IPS-18c (cell line): ENCODE results near the gene MARCHF9.

ENCODE experiments used
- H3K4me3 ChIP-seq: 2 replicates; pipeline ENCODE4 v1.7.0; 2013; ENCODE audit warnings: low read depth, mild to moderate bottlenecking, low read length, moderate library complexity; ENCODE audit not compliant: insufficient read depth
- H3K9me3 ChIP-seq: one replicate; pipeline ENCODE4 v1.6.1; 2013; ENCODE audit warnings: mild to moderate bottlenecking, low read length, moderate library complexity; ENCODE audit not compliant: control insufficient read depth, insufficient read depth

Gene MARCHF9

DNA sequence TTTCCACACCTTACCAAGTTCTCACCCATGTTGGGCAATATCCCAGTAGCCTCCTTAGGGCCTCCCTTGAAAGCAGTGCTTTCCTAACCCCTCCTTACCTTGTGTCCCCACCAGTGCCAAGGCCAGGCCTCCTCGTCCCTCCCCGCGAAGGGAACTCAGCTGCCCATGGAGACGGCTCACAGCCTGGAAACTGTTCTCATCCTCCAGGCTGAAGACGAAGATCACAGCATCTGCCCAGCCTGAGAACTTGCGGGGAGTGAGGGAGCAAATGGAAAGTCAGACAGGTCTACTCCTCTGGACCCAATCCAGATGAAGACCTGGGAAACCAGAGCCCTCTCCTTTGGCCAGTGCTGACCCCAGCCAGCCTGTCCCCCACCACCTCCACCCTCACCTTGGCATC lies 21.0 kb upstream of the MARCHF9 start:
- Histone ChIP-seq H3K9me3 (no peaks in the 10 kb centered on the region), H3K4me3 (no peak overlapping the region)

DNA sequence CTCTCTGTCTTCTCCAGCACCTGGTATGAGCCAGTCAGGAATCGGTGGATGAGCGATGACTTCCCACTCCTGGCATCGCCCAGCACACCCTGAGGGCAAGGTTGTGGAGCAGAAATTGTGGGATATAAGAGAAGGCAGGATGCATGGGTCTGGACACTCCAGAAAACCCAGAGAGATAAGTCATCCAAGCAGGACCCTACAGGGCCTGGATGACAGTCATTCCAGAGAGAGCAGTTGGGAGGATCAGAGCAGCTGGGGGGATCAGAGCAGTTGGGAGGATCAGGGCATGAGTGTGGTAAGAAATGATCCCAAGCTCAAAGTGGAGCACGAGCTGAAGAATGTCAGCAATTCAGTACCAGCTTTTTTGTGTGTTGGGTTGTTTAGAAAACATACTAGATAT lies 20.3 kb upstream of the MARCHF9 start:
- Histone ChIP-seq H3K9me3 (no peaks in the 10 kb centered on the region), H3K4me3 (no peak overlapping the region)

DNA sequence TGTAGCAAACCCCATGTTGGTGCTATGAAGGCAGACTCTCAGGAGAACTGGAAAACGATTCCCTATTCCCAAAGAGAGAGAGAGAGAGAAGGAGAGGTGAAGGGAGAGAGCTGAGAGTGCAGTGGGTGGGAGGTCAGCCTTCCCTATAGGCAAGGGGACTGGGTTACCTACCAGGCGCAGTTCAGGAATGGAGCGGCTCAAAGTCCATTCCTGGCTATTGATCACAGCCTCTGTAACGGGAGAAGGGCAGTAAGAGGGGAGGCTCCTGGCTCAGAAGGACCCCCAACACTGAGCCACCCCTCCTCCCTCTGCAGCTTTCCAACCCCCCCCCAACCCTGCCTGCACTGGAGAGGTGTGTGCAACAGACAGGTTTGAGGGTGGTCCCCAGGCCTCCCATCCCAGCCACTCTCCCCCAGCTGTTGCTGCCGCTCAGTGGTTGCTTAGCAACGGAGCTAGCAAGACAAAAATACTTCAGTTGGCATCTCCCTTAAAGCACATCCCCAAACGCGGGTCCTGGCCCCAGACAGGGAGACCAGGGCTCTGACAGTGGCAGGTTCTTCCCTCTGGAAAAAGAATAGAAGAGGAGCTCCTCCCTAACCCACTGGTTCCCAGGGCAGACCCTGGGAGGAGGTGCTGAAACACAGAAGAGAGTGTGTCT lies 19.6 kb upstream of the MARCHF9 start:
- H3K4me3 ChIP-seq = no peak overlapping the region

DNA sequence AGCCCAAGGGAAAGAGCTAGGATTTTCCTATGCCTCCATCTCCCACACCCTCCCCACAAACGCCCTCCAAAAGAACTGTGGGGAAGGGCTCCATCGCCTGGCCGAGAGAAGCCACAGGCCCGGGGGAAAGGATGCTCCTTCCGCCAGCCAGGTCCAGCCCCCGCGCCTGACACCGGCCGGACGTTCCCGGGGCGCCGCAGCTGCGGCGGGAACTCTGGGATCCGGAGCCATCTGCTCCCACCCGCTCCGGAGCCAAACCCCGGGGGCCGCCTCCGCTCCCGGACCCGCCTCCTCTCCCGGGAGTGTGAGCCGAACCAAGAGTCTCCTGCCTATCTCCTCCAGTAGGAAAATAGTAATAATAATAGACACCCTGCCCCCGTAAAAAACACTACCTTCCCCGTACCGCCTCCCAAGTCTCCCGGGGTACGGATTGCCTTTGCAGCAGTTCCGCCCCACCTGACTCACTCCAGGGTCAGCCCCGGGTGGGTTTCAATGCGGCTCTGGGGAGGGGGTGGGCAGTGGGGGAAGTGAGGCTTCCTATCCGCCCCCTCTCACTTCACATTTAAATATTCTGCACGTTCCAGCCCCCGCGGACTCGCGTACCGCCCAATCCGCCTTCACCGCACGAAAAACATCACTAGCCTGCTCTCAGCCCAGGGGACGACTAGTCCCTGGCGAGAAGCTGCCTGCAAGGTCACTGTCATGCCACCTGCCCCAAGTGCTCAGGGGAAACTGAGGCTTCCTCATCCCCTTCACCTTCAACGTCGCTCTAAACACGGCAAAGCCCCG lies 18.8 kb upstream of the MARCHF9 start:
- H3K9me3 ChIP-seq = no peaks in the 10 kb centered on the region
- H3K4me3 ChIP-seq = peak overlapping the region; percentile 53

More for the DNA sequence above, 19.6 kb upstream of the MARCHF9 start:
- H3K9me3 ChIP-seq = no peaks in the 10 kb centered on the region

DNA sequence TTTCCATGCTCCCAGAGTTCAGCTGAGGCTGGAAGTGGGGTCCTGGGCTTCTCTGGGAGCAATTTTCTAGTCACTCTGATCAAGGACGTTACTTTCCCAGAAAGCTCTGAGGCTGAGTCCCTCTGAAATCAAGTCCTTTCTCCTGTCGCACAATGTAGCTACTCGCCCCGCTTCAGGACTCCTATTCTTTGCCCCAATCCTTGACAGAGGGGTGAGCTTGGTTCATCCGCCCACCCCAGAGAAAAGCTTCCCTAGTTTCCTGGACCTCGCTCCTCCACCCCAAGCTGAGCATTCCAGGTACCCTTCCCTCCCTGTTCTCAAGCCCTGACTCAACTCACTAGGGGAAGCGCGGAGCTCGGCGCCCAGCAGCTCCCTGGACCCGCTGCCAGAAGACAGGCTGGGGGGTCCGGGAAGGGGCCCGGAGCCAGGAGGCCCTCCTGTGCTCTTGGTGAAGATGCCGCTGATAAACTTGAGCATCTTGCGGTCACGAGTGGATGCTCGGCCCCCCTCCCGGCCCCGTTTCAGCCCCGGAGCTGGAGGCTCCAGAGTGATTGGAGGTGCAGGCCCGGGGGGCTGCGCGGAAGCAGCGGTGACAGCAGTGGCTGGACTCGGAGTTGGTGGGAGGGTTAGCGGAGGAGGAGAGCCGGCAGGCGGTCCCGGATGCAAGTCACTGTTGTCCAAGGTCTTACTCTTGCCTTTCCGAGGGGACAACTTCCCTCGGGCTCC lies 18.0 kb upstream of the MARCHF9 start:
- H3K9me3 ChIP-seq = no peaks in the 10 kb centered on the region
- H3K4me3 ChIP-seq = peak overlapping the region; percentile 53

DNA sequence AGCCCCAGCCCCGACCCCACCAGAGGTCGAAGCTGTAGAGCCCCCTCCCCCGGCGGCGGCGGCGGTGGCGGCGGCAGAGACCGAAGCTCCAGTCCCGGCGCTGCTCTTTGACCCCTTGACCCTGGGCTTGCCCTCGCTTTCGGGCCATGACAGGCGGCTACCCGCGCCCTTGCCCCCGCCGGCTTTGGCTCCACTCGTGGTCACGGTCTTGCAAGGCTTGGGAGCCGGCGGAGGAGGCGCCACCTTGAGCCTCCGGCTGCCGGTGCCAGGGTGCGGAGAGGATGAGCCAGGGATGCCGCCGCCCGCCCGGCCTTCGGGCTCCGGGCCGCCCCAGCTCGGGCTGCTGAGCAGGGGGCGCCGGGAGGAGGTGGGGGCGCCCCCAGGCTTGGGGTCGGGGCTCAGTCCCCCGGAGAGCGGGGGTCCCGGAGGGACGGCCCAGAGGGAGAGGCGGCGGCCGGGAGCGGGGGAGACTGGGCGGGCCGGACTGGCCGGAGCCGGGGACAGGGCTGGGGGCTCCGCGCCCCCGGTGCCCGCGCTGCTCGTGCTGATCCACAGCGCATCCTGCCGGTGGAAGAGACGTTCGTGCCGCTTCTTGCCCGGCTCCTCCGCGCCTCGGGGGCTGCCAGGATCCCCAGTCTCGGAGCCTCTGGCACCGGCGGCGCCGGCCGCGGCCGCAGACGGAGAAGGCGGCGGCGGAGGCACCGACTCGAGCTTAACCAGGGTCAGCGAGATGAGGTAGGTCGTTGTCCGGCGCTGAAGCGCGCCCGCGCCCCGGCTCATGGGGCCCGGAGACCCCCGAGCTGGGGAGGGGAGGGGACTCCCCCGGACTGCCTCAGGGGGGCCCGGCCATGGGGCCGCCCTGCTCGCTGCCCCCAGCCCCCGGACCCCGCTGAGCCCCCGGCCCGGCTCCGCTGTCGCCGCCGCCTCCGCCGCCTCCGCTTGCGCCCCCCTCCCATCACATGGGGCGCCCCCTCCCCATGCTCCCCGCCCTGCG lies 17.1 kb upstream of the MARCHF9 start:
- H3K4me3 ChIP-seq = peak overlapping the region; percentile 53
- H3K9me3 ChIP-seq = no peaks in the 10 kb centered on the region

DNA sequence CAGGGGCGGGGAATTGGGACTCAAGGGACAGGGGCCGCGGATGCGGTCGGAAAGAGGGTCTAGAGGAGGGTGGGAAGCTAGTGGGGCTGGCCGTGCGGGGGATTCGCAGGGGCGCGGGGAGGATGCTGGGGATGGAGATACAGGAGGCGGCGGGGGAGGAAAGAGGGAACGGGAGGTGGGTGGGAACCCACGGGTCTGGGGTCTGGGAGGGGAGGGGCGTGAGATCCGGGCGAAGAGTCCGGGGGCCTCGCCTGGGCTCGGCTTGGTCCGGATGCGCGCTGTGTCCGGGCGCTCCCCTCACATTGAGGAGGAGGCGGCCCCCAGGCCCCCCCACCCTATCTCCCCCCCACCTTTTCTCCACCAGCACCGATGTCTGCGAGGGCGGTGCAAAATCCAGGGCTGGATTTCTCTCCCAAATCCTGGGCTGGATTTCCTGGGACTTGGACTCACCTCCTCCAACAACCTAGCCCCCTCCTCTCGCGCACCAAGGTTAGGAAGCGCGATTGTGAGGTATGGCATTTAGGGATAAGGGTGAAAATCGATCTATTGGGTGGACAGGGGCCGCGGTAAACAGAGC lies 16.2 kb upstream of the MARCHF9 start, which contains the start of gene AGAP2:
Gene AGAP2, minus strand, starts transcription at position 82 of the 577 bp plus-strand sequence. CDS start 496 bp downstream, outside the sequence.
- no peaks in the 10 kb centered on the region for H3K9me3 ChIP-seq
- peak within 1 kb of the TSS; percentile 53 for H3K4me3 ChIP-seq

DNA sequence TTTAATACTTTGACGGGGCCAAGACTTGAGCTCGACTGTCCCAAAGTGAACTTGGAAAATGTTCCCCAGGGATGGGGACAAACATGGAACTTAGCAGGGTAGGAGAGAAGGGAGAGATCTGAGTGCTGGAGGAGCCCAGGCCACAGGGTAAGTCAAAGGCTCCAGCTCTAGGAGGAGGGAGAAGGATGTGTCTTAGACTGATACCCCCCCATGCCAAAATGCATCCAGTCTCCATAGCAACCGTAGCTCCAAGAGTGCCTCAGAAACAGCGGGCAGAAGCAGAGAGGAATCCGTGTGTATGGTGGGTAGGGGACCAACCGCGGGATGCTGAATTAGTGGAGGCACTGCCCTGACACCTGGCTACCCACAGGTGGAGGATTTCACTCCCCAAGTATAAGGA lies 15.5 kb upstream of the MARCHF9 start:
- Histone ChIP-seq H3K4me3 (no peak overlapping the region), H3K9me3 (no peaks in the 10 kb centered on the region)

DNA sequence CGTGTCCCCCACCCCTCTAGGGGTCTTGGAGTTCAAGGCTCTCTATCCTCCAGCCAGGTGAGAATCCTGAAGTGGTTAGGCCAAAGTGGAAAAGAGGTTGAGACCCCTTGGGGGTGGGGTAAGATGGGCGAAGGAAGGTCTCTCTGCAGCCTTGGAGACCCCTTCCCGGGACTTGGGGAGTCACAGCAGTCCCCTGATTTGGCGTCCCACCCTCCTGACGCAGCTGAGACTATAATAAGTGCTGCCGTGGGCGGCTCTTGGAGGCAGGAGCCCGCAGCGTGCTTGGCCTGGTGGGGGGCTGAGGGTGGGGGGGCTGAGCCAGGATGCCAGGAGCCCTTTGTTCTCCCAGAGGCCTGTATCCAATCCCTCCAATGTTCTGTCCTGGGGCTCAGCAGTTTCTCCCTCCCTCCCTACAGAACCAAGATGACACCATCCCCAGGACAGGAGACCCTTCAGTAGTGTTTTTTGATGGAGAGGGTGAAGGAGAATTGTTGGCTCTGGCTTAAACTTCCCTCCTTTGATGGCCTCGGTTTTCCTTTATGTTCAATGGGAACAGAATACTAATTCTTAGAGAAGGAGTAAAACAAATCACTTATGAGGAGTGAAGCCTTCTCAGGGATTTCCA lies 14.9 kb upstream of the MARCHF9 start:
- Histone ChIP-seq H3K4me3 (no peak overlapping the region), H3K9me3 (no peaks in the 10 kb centered on the region)

DNA sequence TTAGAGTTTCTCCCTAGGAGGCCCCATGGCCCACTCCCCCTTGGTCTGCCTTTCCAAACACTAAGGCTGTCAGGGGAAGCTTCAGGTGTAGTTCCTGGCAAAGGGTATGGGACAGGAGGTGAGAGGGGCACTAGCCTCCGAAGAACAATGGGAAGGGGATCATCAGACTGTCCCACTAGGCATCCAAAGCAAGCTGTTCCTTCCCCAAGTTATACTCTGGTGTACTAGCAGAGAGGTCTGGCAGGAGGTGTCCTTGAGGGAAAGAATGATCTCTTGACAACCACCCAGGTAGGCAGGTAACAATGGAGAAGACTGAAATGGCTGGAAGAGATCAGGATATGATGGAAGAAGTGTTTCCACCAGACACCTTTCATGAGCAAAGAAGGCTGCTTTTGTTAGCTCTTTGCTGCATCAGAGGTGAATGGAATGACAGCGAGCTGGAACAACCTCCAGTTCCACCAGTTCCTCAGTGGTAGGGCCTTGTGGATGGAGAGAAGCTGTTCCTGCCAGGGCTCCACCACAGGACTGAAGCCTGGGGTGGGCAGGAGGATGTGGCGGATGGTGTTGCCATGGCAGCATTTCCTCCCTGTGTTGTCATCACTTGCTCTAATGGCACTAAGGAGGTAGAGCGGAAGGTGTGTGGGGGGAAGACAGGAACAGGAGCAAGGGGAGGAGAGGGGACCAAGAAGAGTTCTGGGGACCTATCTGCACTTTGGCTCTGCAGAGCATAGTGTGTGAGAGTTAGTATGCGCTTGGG lies 14.1 kb upstream of the MARCHF9 start:
- Histone ChIP-seq H3K9me3 (no peaks in the 10 kb centered on the region), H3K4me3 (no peak overlapping the region)

DNA sequence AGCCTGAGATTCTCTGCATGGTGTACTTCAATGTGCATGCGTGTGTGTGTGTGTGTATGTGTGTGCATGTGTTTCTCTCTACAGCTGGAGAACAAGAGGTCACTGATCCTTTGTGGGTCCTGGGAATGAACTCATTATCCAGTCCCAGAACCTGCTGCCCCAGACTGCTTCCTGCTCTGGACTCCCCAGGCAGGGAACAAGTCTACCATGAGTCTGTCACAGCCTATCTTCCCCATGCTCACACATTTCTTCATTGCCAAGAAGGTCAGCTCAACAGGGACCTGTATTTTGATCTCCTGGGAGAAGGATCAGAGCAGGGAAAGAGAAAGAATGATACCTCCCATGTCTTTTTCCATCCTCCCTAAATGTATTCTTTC lies 13.5 kb upstream of the MARCHF9 start:
- H3K4me3 ChIP-seq = no peak overlapping the region
- no peaks in the 10 kb centered on the region for H3K9me3 ChIP-seq

DNA sequence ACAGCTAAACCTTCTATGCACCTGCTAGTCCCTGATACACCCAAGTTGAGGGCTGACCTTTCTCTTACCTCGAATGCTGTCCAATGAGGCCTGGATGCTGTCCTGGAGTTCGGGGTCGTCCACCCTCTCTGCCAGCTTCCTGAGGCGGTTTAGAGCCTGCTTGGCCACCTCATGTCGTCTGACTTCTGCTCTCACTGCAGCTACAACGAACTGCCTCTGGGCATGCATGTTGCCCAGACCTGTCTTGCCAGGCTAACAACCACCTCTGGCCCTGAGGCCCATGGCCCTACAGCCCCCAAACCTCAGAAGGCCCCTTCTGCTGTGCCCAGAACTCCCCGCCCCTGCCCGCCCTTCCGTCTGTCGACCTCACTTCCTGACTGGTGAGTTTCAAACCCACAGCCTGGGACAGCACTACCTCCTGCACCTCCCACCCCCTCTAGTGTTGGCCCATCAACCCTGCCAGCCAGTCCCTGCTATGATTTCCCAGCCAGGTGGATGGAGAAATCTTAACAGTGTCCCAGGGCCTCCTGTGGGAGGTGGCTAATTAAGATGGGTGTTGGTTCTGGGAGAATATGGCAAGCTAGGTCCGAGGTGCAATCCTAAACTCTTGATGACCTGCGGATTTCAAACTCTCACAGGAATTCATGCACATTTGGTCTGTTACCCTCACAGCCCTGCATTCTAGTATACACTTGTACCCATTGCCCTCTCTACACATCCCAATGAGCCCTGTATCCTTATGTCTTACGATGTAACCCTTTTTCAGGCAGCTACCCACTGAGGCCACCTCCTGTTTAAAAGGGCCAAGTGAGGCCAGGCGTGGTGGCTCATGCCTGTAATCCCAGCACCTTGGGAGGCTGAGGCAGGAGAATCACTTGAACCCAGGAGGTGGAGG lies 12.8 kb upstream of the MARCHF9 start:
- H3K4me3 ChIP-seq = no peak overlapping the region
- H3K9me3 ChIP-seq = no peaks in the 10 kb centered on the region

DNA sequence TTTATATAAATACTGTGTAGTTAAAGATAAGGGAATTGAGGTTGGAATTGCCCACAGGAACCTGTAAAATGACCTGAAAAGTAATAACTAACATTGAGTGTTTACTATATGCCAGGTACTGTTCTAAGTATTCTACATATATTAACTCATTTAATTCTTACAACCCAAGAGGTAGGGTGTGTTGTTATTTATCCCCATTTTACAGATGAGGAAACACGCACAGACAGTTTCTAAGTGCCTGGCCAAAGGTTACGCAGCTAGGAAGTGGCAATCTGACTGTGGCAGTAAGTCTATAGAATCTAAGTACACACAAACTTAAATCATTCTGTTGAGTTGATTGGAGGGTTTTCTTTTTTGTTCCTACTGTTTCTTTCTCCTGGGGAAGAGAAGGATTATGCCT lies 11.1 kb upstream of the MARCHF9 start:
- Histone ChIP-seq H3K4me3 (no peak overlapping the region), H3K9me3 (no peaks in the 10 kb centered on the region)

DNA sequence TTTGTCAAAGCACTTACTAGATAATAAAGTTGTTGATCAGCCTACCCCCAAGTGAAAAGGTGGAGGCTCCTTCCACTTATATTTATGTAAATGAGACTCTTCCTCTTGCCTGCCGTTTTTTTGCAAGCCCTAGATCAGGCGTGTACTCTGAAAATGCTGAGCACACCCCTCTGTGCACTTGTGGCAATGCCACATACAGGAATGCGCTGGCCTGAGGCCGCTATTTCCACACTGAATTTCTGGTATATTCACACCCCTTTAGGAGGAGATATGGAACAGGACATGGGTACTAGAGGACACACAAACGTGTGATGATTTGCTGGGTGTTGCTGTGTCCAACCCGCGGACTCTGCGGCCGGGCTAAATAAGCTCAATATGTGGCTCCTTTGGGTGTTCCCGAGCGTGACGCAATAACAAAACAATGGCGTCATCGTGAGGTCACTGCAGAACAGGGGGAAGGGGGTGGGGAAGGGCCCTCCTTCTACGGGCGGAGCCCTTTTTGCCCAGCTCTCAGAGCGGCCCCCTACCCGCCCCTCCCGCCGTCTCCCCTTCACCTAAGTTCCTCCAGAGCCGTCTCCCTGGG lies 10.6 kb upstream of the MARCHF9 start:
- Histone ChIP-seq H3K4me3 (peak overlapping the region; percentile 68; the same call in 1 of the 2 replicates), H3K9me3 (no peaks in the 10 kb centered on the region)
